Osteocyte (in vitro differentiated cells): ENCODE results near the gene CDV3. TPM values are rescaled to one million over a fixed set of nuclear protein-coding genes. Genes with fewer than 3 reads are reported as not detected.

Experiments used
- DNase-seq: peaks from one replicate; pipeline ENCODE4 v3.0.0; 2021; ENCODE audit warnings: mixed read lengths; ENCODE audit not compliant: unreplicated experiment; ENCODE audit errors: extremely low spot score
- H3K27ac Mint-ChIP-seq: one replicate; pipeline ENCODE4 v1.8.0; 2021; ENCODE audit warnings: mild to moderate bottlenecking, mixed read lengths; ENCODE audit not compliant: unreplicated experiment
- H3K27me3 Mint-ChIP-seq: one replicate; pipeline ENCODE4 v1.8.0; 2021; ENCODE audit warnings: mixed read lengths; ENCODE audit not compliant: unreplicated experiment
- H3K36me3 Mint-ChIP-seq: one replicate; pipeline ENCODE4 v1.8.0; 2021; ENCODE audit warnings: mixed read lengths; ENCODE audit not compliant: unreplicated experiment
- H3K4me1 Mint-ChIP-seq: one replicate; pipeline ENCODE4 v1.8.0; 2021; ENCODE audit warnings: mixed read lengths; ENCODE audit not compliant: unreplicated experiment
- H3K4me3 Mint-ChIP-seq: one replicate; pipeline ENCODE4 v1.8.0; 2021; ENCODE audit warnings: mild to moderate bottlenecking, moderate library complexity, mixed read lengths; ENCODE audit not compliant: unreplicated experiment
- H3K9me3 Mint-ChIP-seq: one replicate; pipeline ENCODE4 v1.8.0; 2021; ENCODE audit warnings: mixed read lengths; ENCODE audit not compliant: unreplicated experiment
- CTCF ChIP-seq: fragments of 200-600 bp; sonication (generic); IDR thresholded peaks from 2 replicates; pipeline ENCODE4 v1.5.0; 2021; ENCODE audit warnings: antibody characterized with exemption, mild to moderate bottlenecking, moderate library complexity
- total RNA-seq: library from RNA; stranded (reverse); gene quantifications from 2 replicates; pipeline ENCODE4 v1.2.1, GENCODE V29; 2021

CDV3 gene
- total RNA-seq, 1 donor from 2014 or later = 183 TPM

DNA sequence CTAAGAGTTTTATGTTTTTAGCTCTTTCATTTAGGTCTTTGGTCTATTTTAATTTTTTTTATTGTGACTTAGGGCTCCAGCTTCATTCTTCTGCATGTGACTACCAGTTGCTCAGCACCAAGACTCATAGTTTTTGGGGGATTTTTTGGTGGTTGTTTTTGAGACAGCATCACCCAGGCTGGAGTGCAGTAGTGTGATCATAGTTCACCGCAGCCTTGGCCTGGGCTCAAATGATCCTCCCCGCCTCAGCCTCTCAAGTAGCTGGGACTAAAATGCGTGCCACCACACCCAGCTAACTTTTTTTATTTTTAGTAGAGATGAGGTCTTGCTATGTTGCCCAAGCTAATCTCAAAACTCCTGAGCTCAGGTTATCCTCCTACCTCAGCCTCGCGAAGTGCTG lies 19.4 kb downstream of the CDV3 start:
- peaks cover 20% of the 10 kb centered on the region for H3K36me3 Mint-ChIP-seq
- H3K9me3 Mint-ChIP-seq = no peaks in the 10 kb centered on the region
- DNase-seq = no peak
- no peaks in the 10 kb centered on the region for H3K27me3 Mint-ChIP-seq
- no peak overlapping the region for H3K4me3 Mint-ChIP-seq
- H3K27ac Mint-ChIP-seq = no peak overlapping the region
- TF ChIP-seq CTCF = no peak
- peaks cover 35% of the 10 kb centered on the region for H3K4me1 Mint-ChIP-seq

- no peak for DNase-seq
- Mint-ChIP-seq H3K36me3 (peaks cover 16% of the 10 kb centered on the region), H3K4me1 (peaks cover 35% of the 10 kb centered on the region), H3K9me3 (no peaks in the 10 kb centered on the region), H3K4me3 (no peak overlapping the region), H3K27me3 (no peaks in the 10 kb centered on the region), H3K27ac (no peak overlapping the region)
- no peak for TF ChIP-seq CTCF
Measured at GRCh38 chr3:133593243-133593642, 19.8 kb downstream of the CDV3 start.

DNA sequence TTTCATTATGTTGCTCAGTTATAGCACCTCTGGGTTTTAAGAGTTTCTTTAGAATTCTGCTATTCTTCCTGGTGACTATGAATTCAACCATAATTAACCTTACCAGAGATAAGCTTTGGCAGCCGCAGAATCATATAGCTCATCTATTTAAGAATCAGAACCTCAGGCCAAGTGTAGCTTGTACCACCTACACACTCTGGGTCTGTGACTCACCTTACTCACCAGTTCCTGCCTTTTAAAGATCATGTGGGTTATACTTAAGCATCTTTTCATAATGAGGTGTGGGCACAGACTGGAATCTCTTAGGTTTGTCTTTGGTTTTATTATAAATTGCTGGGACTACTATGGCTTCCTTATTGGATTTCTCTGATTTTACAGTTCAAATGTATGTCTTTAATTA lies 21.9 kb downstream of the CDV3 start:
- Mint-ChIP-seq H3K4me1 (peaks cover 24% of the 10 kb centered on the region), H3K4me3 (no peak overlapping the region), H3K36me3 (no peaks in the 10 kb centered on the region), H3K27ac (no peak overlapping the region), H3K9me3 (no peaks in the 10 kb centered on the region), H3K27me3 (no peaks in the 10 kb centered on the region)
- DNase-seq = no peak
- TF ChIP-seq CTCF = no peak

GRCh38 chr3:133598405-133598804 lies 24.9 kb downstream of the CDV3 start:
- Mint-ChIP-seq H3K36me3 (peaks cover 10% of the 10 kb centered on the region), H3K4me1 (peaks cover 3% of the 10 kb centered on the region), H3K9me3 (no peaks in the 10 kb centered on the region), H3K27ac (peak overlapping the region; percentile 43), H3K4me3 (no peak overlapping the region), H3K27me3 (no peaks in the 10 kb centered on the region)
- no peak for DNase-seq
- TF ChIP-seq CTCF = no peak

DNA sequence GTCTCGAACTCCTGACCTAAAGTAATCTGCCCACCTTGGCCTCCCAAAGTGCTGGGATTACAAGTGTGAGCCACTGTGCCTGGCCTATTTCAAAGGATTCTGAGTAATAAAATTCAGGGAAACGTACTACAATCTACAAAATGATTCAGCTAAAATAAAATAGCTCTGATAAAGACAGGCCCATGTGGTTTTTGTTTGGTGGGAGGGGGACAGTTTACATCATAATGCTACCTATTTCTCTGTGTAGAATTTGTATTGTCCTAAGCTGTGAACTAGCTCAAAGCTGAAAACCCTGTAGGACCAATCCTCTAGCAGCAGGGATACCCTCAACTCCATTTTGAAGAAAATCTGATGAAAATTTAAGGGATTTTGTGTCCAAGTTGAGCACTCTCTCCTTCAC lies 25.8 kb downstream of the CDV3 start:
- no peaks in the 10 kb centered on the region for H3K27me3 Mint-ChIP-seq
- no peak for DNase-seq
- H3K4me1 Mint-ChIP-seq = peaks cover 3% of the 10 kb centered on the region
- H3K36me3 Mint-ChIP-seq = peaks cover 11% of the 10 kb centered on the region
- H3K27ac Mint-ChIP-seq = no peak overlapping the region
- no peak overlapping the region for H3K4me3 Mint-ChIP-seq
- H3K9me3 Mint-ChIP-seq = no peaks in the 10 kb centered on the region
- TF ChIP-seq CTCF = no peak
